H1 (cell line): ENCODE results near the gene SLC1A2. TPM values are rescaled to one million over a fixed set of nuclear protein-coding genes. Genes with fewer than 3 reads are reported as not detected.

Experiments used
- CTCF ChIA-PET: fragments of 300-600 bp; sonication (Branson Sonifier 250); formaldehyde crosslinking; loops from one replicate; lab custom pipeline; 2021; ENCODE audit not compliant: partially characterized antibody; lab: Charles Lee
- POLR2A ChIA-PET: fragments of 300-600 bp; sonication (Branson Sonifier 250); formaldehyde crosslinking; loops from one replicate; lab custom pipeline; 2021; ENCODE audit warnings: inconsistent platforms; ENCODE audit not compliant: partially characterized antibody; lab: Charles Lee
- DNase-seq, 2 experiments: peaks; one replicate each; pipeline versions ENCODE4 v3.0.0 to v3.0.0-alpha.2; 2010 to 2022; ENCODE audit warnings: low spot score in 2 of 2, low read depth in 1 of 2, mixed read lengths in 1 of 2
- FAIRE-seq: peaks from 2 replicates; lab custom pipeline; 2011; peaks lifted over from hg19 to GRCh38; lab: Jason Lieb, UNC
- H2AFZ ChIP-seq: 2 replicates; pipeline ENCODE4 v1.8.1; 2012; ENCODE audit warnings: low read length, inconsistent platforms
- H2AK5ac ChIP-seq: 2 replicates; pipeline ENCODE4 v1.6.1; 2013; ENCODE audit warnings: low read depth, low read length
- H2BK120ac ChIP-seq: replicated peaks from 2 replicates; pipeline ENCODE3; 2013; ENCODE audit warnings: low read depth, low read length, inconsistent platforms
- H2BK12ac ChIP-seq: 2 replicates; pipeline ENCODE4 v1.6.1; 2013; ENCODE audit warnings: low read depth, low read length
- H2BK15ac ChIP-seq: 2 replicates; pipeline ENCODE4 v1.6.1; 2013; ENCODE audit warnings: low read length
- H2BK20ac ChIP-seq: 2 replicates; pipeline ENCODE4 v1.6.1; 2013; ENCODE audit warnings: low read length
- H2BK5ac ChIP-seq: 2 replicates; pipeline ENCODE4 v1.6.1; 2013; ENCODE audit warnings: low read depth, low read length
- H3K14ac ChIP-seq: 2 replicates; pipeline ENCODE4 v1.6.1; 2013; ENCODE audit warnings: inconsistent platforms; ENCODE audit not compliant: insufficient read length
- H3K18ac ChIP-seq: 2 replicates; pipeline ENCODE4 v1.6.1; 2013; ENCODE audit warnings: low read length; ENCODE audit errors: extremely low read depth
- H3K23ac ChIP-seq: 2 replicates; pipeline ENCODE4 v1.6.1; 2013; ENCODE audit warnings: inconsistent platforms; ENCODE audit not compliant: insufficient read length
- H3K23me2 ChIP-seq: 2 replicates; pipeline ENCODE4 v1.6.1; 2013; ENCODE audit warnings: low read depth, low read length
- H3K27ac ChIP-seq: 2 replicates; pipeline ENCODE4 v1.6.1; 2011; ENCODE audit warnings: low read depth, low read length, inconsistent platforms
- H3K27me3 ChIP-seq, 4 experiments: replicated peaks in 1 of 4; 1 replicate in 1 of 4; 2 replicates in 3 of 4; pipeline versions ENCODE4 v1.6.1 to v1.8.1; 2011 to 2013; ENCODE audit warnings: low read length in 3 of 4, mild to moderate bottlenecking in 3 of 4, inconsistent platforms in 2 of 4, mixed read lengths in 2 of 4, moderate library complexity in 1 of 4; ENCODE audit not compliant: control insufficient read depth in 3 of 4, insufficient read depth in 3 of 4; ENCODE audit errors: extremely low read depth in 1 of 4
- H3K36me3 ChIP-seq, 4 experiments: 2 replicates each; pipeline versions ENCODE4 v1.6.1 to v1.8.1; 2011 to 2013; ENCODE audit warnings: mild to moderate bottlenecking in 4 of 4, low read length in 3 of 4, moderate library complexity in 2 of 4, control low read depth in 1 of 4, inconsistent platforms in 1 of 4; ENCODE audit not compliant: insufficient read depth in 4 of 4, control insufficient read depth in 2 of 4
- H3K4ac ChIP-seq: replicated peaks from 2 replicates; pipeline ENCODE3; 2013; ENCODE audit warnings: low read length, low read depth, mixed read lengths, inconsistent platforms; ENCODE audit not compliant: insufficient read length
- H3K4me1 ChIP-seq, 4 experiments: replicated peaks in 1 of 4; 1 replicate in 1 of 4; 2 replicates in 3 of 4; pipeline versions ENCODE4 v1.6.1 to v1.8.1; 2011 to 2013; ENCODE audit warnings: low read length in 3 of 4, inconsistent platforms in 2 of 4, mixed read lengths in 1 of 4; ENCODE audit not compliant: insufficient read depth in 4 of 4, control insufficient read depth in 3 of 4
- H3K4me2 ChIP-seq, 2 experiments: 2 replicates each; pipeline versions ENCODE4 v1.6.1 to v1.8.1; 2011 to 2013; ENCODE audit warnings: low read depth in 2 of 2, low read length in 2 of 2, control low read depth in 1 of 2, inconsistent platforms in 1 of 2, mild to moderate bottlenecking in 1 of 2; ENCODE audit not compliant: insufficient read depth in 1 of 2
- H3K4me3 ChIP-seq, 4 experiments: fragments of 200-600, 300-600 bp in 1 of 4; sonication (generic), shearing (Covaris generic), sonication (Bioruptor Twin) in 1 of 4; 2 replicates each; pipeline versions ENCODE4 v1.5.1 to v1.8.1; 2011 to 2016; ENCODE audit warnings: low read length in 4 of 4, low read depth in 3 of 4, control low read depth in 2 of 4, inconsistent platforms in 2 of 4, mild to moderate bottlenecking in 2 of 4, mixed read lengths in 1 of 4, moderate library complexity in 1 of 4; ENCODE audit not compliant: insufficient read depth in 2 of 4; ENCODE audit errors: extremely low read depth in 1 of 4
- H3K56ac ChIP-seq: replicated peaks from 2 replicates; pipeline ENCODE3; 2013; ENCODE audit warnings: low read depth, mild to moderate bottlenecking, mixed read lengths, low read length, inconsistent platforms; ENCODE audit not compliant: insufficient read length
- H3K79me1 ChIP-seq: 2 replicates; pipeline ENCODE4 v1.6.1; 2013; ENCODE audit warnings: low read depth, low read length, control low read depth
- H3K79me2 ChIP-seq, 2 experiments: 2 replicates each; pipeline versions ENCODE4 v1.6.1 to v1.8.1; 2012 to 2013; ENCODE audit warnings: low read length in 2 of 2, mild to moderate bottlenecking in 2 of 2, inconsistent platforms in 1 of 2; ENCODE audit not compliant: insufficient read depth in 2 of 2, control insufficient read depth in 1 of 2
- H3K9ac ChIP-seq, 4 experiments: replicated peaks in 1 of 4; 1 replicate in 1 of 4; 2 replicates in 3 of 4; pipeline versions ENCODE4 v1.6.1 to v1.8.1; 2011 to 2013; ENCODE audit warnings: low read depth in 3 of 4, low read length in 3 of 4, control low read depth in 2 of 4, mild to moderate bottlenecking in 2 of 4, moderate library complexity in 2 of 4, inconsistent platforms in 1 of 4; ENCODE audit errors: extremely low read depth in 1 of 4
- H3K9me3 ChIP-seq, 2 experiments: 2 replicates each; pipeline versions ENCODE4 v1.6.1 to v1.8.1; 2012 to 2013; ENCODE audit warnings: mild to moderate bottlenecking in 2 of 2, moderate library complexity in 2 of 2, control low read depth in 1 of 2, inconsistent platforms in 1 of 2, low read depth in 1 of 2, low read length in 1 of 2, mixed read lengths in 1 of 2; ENCODE audit not compliant: insufficient read depth in 2 of 2
- H4K20me1 ChIP-seq, 2 experiments: replicated peaks in 1 of 2; 2 replicates each; pipeline versions ENCODE3 to v1.8.1; 2011 to 2013; ENCODE audit warnings: inconsistent platforms in 2 of 2, low read length in 2 of 2, mild to moderate bottlenecking in 1 of 2; ENCODE audit not compliant: insufficient read depth in 2 of 2, control insufficient read depth in 1 of 2
- H4K5ac ChIP-seq: 2 replicates; pipeline ENCODE4 v1.6.1; 2013; ENCODE audit warnings: low read length, low read depth, mixed read lengths, inconsistent platforms; ENCODE audit not compliant: insufficient read length
- H4K8ac ChIP-seq: 2 replicates; pipeline ENCODE4 v1.8.0; 2013; ENCODE audit warnings: mild to moderate bottlenecking, moderate library complexity, low read length, inconsistent platforms; ENCODE audit not compliant: insufficient read depth; ENCODE audit errors: extremely low read depth
- H4K91ac ChIP-seq: replicated peaks from 2 replicates; pipeline ENCODE3; 2013; ENCODE audit warnings: low read length, mixed read lengths, inconsistent platforms; ENCODE audit not compliant: insufficient read length
- BACH1 ChIP-seq: IDR thresholded peaks from 2 replicates; pipeline ENCODE4 v1.6.1; 2012; ENCODE audit warnings: low read length, improper control_type of control experiment
- CBX8 ChIP-seq: fragments of 300-800, 300-1000 bp; sonication (generic); IDR thresholded peaks from 2 replicates; pipeline ENCODE4 v1.7.1; 2016; ENCODE audit warnings: low read depth, low read length, borderline replicate concordance
- SIRT6 ChIP-seq: IDR thresholded peaks from one replicate; pipeline ENCODE4 v1.7.1; 2012; ENCODE audit warnings: low read length, inconsistent platforms
- SP1 ChIP-seq: IDR thresholded peaks from 2 replicates; pipeline ENCODE4 v1.6.1; 2011; ENCODE audit warnings: low read depth, low read length
- SRF ChIP-seq: IDR thresholded peaks from 2 replicates; pipeline ENCODE4 v1.6.1; 2011; ENCODE audit warnings: mild to moderate bottlenecking, low read depth, low read length, moderate library complexity
- TAF1 ChIP-seq: IDR thresholded peaks from 2 replicates; pipeline ENCODE4 v1.6.1; 2011; ENCODE audit warnings: mild to moderate bottlenecking, low read depth, low read length
- WGBS, 2 experiments: shearing (Covaris generic) in 1 of 2; methylation state at CpG; one replicate each; pipeline versions ENCODE4 v1.1.6 to v1.1.7; 2013 to 2015; ENCODE audit warnings: low lambda C conversion rate in 2 of 2, mixed read lengths in 2 of 2, inconsistent platforms in 1 of 2, low coverage in 1 of 2, missing lambda C conversion rate in 1 of 2; ENCODE audit not compliant: insufficient replicate concordance in 2 of 2, insufficient coverage in 1 of 2, insufficient read length in 1 of 2; ENCODE audit errors: extremely low coverage in 1 of 2, missing lambda C conversion rate in 1 of 2; 5-methylcytosine and 5-hydroxymethylcytosine counted together
- polyA plus RNA-seq, 7 experiments: library from polyadenylated mRNA; depleted of rRNA in 3 of 7; stranded (reverse) in 5 of 7; unstranded in 2 of 7; fragments of >200 nt in 5 of 7; fragments of 200-250 nt in 2 of 7; gene quantifications; 1 replicate in 5 of 7; 2 replicates in 1 of 7; 4 replicates in 1 of 7; pipeline versions ENCODE4 v1.2.1 to v1.2.3, GENCODE V29; 2011 to 2013; ENCODE audit warnings: missing spikeins in 2 of 7, mixed read lengths in 2 of 7
- total RNA-seq: library from RNA; stranded (reverse); fragmentation: NEBNext Ultra II Directional; extraction: Animal tissue kit (Norgen Biotek cat#: 25700); gene quantifications from 2 replicates; pipeline ENCODE4 v1.2.1, GENCODE V29; 2021
- TF ChIP-seq, protein P1 (sequence below): IDR thresholded peaks from 2 replicates; pipeline ENCODE4 v1.6.1; 2012; ENCODE audit warnings: low read length, inconsistent platforms
- TF ChIP-seq, protein P2 (sequence below), 3 experiments: IDR thresholded peaks; 1 replicate in 2 of 3; 2 replicates in 1 of 3; pipeline versions ENCODE4 v1.5.1 to v1.6.1; 2011; ENCODE audit warnings: low read length in 3 of 3, mild to moderate bottlenecking in 3 of 3, inconsistent platforms in 2 of 3, low read depth in 1 of 3, moderate library complexity in 1 of 3; ENCODE audit not compliant: insufficient read depth in 1 of 3; ENCODE audit errors: control extremely low read depth in 1 of 3

The SLC1A2 gene
- total and polyA plus RNA-seq, 2 of the 8 experiments (the other 6 are each of a cell fraction or from before 2014, with no cell fraction given), result 0.57 to 1.2 TPM

DNA sequence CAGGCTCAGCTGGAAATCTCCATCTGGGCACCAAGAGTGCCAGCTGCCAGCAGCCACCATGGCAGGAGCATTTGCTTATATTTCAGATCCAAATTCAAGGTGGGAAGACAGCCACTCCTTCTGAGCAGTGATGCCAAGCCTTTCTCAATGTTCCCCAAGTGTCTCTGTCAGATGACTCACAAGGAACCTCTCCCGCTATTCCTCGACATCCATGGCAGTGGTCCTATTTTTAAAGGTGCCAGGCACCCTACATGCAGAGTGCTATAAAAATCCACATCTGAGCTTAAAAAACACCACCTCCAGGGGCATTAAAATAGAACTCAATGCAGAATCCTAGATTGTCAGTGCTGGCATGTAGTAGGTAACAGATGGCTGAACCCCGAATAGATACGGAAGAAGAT, 112.1 kb downstream of the SLC1A2 start:
- Histone ChIP-seq H2BK12ac (no peak overlapping the region), H3K23me2 (no peaks in the 10 kb centered on the region), H2BK20ac (no peak overlapping the region), H4K20me1 (no peaks in the 10 kb centered on the region), H3K14ac (no peak overlapping the region), H2BK5ac (no peak overlapping the region), H3K79me1 (no peaks in the 10 kb centered on the region), H4K8ac (no peak overlapping the region), H3K4me1 (peaks cover 0 to 2% (median 0%) of the 10 kb centered on the region in 4 experiments; a peak in 1 of 7 replicates), H3K27ac (no peak overlapping the region), H3K56ac (no peak overlapping the region), H3K79me2 (no peaks in the 10 kb centered on the region), H4K91ac (no peak overlapping the region), H2BK120ac (no peak overlapping the region), H2BK15ac (no peak overlapping the region), H2AK5ac (no peak overlapping the region), H3K18ac (no peak overlapping the region), H4K5ac (no peak overlapping the region), H3K27me3 (no peaks in the 10 kb centered on the region), H3K9me3 (no peaks in the 10 kb centered on the region), H2AFZ (no peak overlapping the region), H3K4me2 (no peak overlapping the region), H3K4ac (no peak overlapping the region), H3K9ac (no peak overlapping the region), H3K23ac (no peak overlapping the region), H3K4me3 (no peak overlapping the region), H3K36me3 (no peaks in the 10 kb centered on the region)
- FAIRE-seq, result no peak
- ChIA-PET POLR2A (no interaction called here), CTCF (interaction anchor here (0.9 to 2.4 kb wide), 13 partner anchors 11 to 380 kb away, joined by 3 to 12 read pairs (median 4); no protein-coding TSS in a partner anchor)
- no peak for DNase-seq
- TF ChIP-seq, protein P1, sequence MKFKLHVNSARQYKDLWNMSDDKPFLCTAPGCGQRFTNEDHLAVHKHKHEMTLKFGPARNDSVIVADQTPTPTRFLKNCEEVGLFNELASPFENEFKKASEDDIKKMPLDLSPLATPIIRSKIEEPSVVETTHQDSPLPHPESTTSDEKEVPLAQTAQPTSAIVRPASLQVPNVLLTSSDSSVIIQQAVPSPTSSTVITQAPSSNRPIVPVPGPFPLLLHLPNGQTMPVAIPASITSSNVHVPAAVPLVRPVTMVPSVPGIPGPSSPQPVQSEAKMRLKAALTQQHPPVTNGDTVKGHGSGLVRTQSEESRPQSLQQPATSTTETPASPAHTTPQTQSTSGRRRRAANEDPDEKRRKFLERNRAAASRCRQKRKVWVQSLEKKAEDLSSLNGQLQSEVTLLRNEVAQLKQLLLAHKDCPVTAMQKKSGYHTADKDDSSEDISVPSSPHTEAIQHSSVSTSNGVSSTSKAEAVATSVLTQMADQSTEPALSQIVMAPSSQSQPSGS, result no peak
- TF ChIP-seq TAF1, result no peak
- TF ChIP-seq SRF, result no peak
- TF ChIP-seq, protein P2, sequence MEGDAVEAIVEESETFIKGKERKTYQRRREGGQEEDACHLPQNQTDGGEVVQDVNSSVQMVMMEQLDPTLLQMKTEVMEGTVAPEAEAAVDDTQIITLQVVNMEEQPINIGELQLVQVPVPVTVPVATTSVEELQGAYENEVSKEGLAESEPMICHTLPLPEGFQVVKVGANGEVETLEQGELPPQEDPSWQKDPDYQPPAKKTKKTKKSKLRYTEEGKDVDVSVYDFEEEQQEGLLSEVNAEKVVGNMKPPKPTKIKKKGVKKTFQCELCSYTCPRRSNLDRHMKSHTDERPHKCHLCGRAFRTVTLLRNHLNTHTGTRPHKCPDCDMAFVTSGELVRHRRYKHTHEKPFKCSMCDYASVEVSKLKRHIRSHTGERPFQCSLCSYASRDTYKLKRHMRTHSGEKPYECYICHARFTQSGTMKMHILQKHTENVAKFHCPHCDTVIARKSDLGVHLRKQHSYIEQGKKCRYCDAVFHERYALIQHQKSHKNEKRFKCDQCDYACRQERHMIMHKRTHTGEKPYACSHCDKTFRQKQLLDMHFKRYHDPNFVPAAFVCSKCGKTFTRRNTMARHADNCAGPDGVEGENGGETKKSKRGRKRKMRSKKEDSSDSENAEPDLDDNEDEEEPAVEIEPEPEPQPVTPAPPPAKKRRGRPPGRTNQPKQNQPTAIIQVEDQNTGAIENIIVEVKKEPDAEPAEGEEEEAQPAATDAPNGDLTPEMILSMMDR (IDR thresholded peaks at IDR 0.05; ENCODE audit: control extremely low read depth in 1 of 3, insufficient read depth in 1 of 3, low read depth in 1 of 3, low read length in 3 of 3), result no peak
- no peak for TF ChIP-seq BACH1
- no peak for TF ChIP-seq CBX8
- TF ChIP-seq SP1, result no peak
- no peak for TF ChIP-seq SIRT6
- WGBS, 2 experiments, result 96% methylated on average over 4 of the region's 4 CpGs; no CpG with 5 or more reads in 1 of the 2 experiments
